ENCODE results near the gene ITPRID2. TPM values are rescaled to one million over a fixed set of nuclear protein-coding genes. Genes with fewer than 3 reads are reported as not detected.
A peak's percentile ranks its signal among the peaks of the same experiment; 100 is the strongest.

The ITPRID2 gene
- 100 to 1,000 TPM; 173 to 194 (median 185) TPM for polyA plus RNA-seq (ENCODE audit: insufficient read length in 3 of 3)

DNA sequence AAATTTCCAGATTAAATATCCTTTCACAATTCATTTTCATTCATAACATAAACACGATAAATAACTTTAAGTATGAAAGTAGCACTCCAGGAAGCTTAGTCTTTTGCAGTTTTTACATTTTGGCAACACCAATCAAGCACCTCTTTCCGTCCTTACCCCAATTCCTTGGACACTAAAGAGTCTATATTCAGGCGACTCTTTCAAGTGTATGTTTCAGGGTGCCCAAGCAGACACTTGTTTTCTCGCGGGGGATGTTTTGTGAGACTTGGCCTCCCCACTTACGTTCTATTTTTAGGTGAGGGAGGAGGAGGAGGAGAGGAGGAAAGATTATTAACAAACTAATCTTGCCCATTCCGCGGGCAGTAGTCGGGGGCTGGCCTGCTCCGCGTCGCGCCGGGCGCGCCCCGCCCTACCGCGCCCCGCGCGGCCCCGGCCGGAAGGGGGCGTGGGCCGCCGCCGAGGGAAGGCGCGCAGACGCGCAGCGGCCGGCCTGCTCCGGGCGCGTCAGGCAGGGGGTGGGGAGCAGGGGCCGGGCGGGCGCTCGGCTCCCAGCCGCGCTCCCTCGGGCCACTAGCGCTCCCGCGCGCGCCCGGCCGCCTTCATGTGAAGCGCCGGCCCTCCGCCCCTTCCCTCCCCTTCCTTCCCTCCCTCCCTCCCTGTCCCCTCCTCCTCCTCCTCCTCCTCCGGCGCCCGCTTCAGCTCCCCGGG is at the start of gene ITPRID2:
Gene ITPRID2, plus strand, starts transcription at position 473 of the 708 bp plus-strand sequence. CDS start 337 bp downstream, outside the sequence.
- DNase-seq (ENCODE audit: low read depth in 3 of 3, low spot score in 2 of 3): peak in 2 of 3 donors; percentile 71 to 73

DNA sequence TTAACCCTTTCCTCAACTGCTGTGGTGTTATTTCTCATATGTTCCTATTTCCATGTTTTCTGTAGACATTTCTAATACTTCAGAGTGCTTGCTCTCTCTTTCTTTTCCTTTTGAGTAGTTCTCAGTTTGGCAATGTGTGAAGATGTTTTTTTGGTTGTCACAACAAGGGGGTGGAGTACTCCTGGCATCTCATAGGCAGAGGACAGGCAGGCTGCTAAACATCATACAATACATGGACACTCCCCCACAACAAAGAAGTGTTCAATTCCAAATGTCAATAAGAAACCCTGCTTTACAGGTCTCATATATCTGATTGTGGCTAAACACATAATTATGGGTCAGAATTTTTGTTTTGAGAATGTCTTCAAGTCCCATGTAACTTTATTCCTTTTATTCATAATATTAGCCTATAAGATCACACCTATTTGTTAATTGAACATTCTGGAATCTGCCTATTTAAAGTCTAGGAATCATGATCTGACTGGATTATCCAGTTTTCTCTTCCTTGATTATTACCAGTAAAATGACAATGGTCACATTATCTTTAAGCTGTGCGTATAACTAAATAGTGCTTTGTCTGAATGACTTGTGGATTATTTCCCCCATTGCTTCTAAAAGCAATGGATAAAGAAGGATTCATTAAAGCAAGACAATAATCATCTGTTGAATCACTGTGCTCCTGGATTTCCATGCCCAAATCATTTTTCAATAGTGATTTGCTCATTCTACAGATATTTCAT is 46.8 kb upstream of the ITPRID2 start:
- DNase-seq (ENCODE audit: low read depth in 3 of 3, low spot score in 2 of 3): no peak

DNA sequence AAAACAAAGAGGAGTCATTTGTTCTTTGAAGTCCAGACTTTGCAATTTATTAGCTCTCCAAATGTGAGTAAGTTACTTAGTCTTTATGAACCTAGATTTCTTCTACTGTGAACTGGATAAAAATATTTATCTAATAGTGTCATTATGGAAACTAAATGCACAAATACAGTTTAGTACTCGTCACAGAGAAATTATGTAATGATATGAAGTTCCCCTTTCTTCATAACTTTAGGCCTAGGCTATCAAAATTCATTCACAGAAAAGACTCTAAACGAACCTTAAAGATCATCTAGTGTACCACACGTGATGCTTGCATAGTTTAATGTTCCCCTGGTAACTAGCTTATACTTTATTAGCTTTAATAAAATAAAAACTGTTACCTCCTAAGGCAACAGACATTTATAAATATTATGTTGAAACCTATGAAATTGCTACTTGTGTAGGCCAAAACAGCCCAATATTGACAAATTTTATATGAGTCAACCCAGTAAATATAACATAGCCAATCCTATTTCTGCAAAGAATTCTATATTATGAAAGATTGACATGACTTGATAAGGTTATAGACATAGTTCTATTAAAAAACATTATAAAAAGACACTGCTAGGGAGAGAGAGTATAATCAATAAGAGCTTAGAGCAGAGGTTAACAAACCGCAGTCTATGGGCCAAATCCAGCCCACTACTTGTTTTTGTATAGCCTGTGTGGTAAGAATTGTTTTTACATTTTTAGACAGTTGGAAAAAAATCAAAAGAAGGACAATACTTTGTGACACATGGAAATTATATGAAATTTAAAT is 44.9 kb upstream of the ITPRID2 start:
- DNase-seq (ENCODE audit: low read depth in 3 of 3, low spot score in 2 of 3): no peak

DNA sequence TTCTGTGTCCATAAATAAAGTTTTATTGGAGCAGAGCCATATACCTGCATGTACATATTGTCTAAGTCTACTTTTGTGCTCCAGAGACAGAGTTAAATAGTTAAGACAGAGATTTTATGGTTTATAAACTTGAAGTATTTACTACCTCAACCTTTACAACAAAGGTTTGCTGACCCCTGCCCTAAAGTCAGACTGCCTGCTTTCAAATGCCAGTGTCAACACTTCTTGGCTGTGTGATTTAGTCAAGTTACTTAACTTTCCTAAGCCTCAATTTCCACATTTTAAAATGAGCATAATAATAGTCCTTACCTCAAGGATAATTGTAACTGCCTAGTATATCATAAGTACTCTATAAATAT is 44.4 kb upstream of the ITPRID2 start:
- DNase-seq (ENCODE audit: low read depth in 3 of 3, low spot score in 2 of 3): no peak

DNA sequence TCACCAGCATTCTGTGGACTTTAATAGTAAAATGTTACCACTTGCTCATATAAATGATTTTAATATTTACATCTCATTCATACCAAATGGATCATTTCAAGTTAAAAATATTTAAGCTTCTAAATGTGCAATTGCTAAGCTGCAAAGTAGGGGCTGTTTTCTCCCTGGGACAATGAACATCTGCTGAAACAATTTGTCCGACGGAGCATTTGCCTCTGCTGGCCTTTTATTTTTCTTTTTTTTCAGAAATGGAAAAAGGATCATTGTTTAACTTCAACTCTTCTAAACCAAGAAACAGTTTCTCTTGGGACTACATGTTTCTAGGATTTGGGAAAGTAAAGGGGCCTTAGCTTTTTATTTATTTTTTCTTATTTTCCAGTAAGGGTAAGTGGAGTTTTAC is 43.8 kb upstream of the ITPRID2 start:
- no peak for DNase-seq (ENCODE audit: low read depth in 3 of 3, low spot score in 2 of 3)

DNA sequence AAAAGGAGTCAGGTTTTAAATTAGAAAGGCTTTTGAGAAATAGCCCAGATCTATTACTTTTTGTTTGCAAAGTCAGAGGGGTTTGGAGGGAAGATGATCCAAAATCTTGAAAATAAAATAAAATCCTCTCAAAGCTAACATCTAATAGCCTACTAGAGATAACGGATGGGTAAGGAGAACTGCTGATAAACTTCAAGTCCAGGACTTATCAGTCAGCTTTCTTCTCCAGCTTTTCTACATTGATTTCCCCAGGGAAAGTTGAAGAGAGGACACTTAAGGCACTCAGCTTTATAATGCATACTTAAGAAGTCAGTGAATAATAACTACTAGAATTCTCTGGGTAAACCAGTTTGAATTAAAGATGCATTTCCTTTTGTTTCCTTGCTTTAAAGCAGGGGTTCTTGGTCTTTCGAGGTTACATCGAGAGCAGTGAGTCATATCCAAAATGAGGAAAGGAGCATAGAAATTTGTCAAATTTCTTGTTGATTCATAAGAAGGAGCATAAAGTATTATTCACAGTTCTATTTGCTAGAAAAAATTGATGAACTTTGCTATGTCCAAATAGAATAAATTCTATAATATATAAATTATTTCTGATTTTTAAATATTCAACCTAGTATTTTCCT is 43.2 kb upstream of the ITPRID2 start:
- DNase-seq (ENCODE audit: low read depth in 3 of 3, low spot score in 2 of 3): no peak

DNA sequence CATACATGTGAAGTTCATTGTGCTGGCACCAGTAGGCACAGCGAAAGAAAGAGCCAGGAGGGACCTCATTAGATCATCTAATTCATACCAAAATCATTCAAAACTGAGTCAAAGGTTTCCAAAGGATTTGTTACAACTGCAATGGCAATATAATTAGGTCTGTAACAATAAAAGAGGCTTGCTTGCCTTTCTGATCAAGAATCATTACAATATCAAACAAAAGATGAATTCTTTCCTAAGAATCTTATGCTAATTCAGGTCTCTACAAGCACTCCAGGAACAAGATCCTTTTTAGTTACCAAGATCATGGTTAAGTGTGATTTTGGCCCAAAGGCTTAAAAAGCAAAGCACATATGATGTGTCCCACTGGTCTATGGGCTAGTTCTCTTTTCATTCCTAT is 41.9 kb upstream of the ITPRID2 start:
- DNase-seq (ENCODE audit: low read depth in 3 of 3, low spot score in 2 of 3): no peak

DNA sequence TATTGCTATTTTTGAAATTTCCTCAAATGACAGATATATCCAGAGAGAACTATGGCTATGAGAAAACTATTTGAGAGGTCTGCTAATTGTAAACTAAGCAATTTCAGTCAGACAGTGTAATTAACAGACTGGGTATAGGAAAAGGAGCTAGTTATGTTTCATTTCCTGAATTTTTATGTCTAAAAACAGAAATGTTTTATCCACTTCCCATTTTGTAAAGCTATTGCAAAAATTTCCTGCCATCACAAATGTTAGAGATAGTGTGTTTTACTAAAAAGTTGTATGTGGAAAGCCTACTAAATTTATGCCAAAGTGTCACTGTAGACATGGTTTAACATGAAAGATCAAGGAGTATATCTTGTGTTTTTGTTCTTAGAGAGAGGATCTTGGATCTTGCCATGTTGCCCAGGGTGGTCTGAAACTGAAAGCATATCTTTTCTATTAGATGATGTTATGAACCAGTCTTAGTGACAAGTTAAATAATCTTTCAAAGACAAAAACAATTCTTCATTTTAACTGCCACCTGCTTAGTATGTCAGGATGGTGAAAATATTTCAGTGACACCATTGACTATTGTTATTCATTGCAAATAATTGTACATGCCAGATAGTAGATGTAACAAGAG is 40.5 kb upstream of the ITPRID2 start:
- DNase-seq (ENCODE audit: low read depth in 3 of 3, low spot score in 2 of 3): no peak

DNA sequence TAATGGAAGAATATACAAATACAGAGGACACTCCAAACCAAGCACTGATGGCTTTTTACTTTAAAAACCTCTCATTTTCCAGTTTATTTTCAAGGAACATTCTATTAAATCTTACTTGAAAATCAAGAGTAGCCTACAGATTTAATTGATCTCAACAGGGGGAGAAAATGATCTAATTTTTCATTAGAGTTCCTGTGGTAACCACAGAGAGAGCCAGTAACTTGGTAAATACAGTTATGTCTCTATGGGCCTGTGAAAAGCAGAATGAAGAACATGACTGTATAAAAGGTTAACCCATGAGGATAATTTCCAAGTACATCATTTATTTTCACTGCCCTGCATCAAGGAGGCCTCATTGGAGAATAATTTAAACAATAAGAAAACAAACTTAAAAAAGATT is 39.8 kb upstream of the ITPRID2 start:
- no peak for DNase-seq (ENCODE audit: low read depth in 3 of 3, low spot score in 2 of 3)

DNA sequence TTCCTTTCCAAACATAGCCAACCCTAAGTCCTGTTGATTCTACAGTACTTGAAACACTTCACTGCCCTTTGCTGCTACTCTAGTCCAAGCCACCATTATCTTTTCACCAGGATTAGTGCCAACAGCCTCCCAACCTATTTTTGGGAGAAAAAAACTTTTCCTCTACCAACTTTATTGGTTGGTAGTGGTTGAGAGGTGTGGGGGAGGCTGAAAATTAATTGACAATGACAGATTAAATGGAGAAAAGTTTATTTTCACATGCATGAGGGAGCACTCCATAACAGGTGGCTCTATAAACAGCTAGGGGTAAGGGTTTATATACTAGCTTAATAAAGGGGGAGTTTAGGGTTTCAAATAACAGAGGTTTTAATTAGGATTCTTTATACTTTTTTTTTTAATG is 37.8 kb upstream of the ITPRID2 start:
- peak in 1 of 3 donors; percentile 29 for DNase-seq (ENCODE audit: low read depth in 3 of 3, low spot score in 2 of 3)

DNA sequence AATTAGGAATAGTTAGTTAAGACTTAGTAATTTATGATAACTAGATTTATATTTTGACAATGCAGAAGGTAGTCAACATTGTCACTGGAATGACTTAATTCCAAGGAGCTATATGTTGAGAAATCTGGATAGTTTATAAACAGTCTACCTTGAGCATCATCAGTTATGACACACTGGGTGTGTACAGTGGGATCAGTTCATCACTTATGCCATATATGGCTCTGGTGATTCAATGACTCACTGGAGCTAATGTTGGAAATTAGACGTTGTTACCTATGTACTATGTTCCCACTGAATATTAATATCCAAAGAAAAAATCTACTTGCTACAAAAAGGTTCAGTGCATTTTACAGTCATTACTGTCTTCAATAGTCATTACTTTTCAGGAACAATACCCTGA is 34.0 kb upstream of the ITPRID2 start:
- no peak for DNase-seq (ENCODE audit: low read depth in 3 of 3, low spot score in 2 of 3)

DNA sequence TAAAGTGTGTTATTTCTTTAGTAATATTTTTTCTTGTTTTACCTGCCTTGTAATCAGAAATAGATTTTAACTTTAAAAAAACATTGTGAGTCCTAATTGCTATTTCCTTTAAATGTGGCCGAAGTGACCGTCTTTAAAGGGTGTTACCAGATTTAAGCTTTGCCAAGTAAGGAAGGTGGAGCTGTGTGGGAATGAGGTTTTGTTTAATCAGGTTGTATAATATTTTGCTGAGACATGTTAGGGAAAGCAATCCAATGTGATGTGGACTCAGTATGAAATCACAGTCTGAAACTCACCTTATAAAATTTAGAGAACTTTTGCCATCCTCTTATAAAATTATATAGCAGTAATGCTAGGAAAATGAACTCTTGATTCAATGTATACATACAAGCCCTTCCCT is 32.9 kb upstream of the ITPRID2 start:
- no peak for DNase-seq (ENCODE audit: low read depth in 3 of 3, low spot score in 2 of 3)

DNA sequence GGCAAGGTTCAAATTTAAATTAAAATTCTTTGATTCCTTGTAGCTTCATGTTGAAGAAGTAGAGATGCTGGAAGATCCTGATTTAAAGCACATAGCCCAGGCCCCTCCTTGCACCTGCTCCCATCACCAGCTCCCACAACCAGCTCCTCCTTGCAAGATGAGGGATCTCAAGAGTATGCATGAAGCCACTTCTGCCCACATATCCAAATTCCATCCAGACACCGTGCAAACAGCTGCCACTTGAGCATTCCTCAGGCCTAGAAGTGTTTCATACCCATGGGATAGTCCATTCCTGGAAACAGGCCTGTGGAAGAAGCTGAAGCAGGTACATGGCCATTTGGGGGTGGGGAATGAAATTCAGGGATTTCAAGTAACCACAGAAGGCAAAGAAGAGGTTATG is 32.4 kb upstream of the ITPRID2 start:
- DNase-seq (ENCODE audit: low read depth in 3 of 3, low spot score in 2 of 3): no peak

DNA sequence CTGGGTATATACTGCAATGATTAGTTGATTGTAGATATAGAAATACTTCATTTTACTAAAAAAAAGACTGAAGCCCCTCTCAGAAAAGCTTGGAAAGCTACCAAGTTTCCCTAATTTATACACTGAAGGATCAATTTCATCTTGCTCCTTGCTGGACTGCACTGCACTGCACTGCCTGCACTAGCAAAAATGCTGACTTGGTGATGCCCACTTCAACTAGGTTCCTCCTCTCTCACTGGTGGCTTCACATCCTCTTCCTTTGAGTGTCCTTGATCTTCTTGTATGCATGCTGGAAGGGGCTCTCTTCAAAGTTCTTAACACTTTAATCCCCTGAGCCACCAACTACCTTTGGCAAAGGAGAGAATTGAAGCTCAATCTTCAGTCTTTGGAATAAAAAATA is 31.7 kb upstream of the ITPRID2 start:
- DNase-seq (ENCODE audit: low read depth in 3 of 3, low spot score in 2 of 3): no peak

DNA sequence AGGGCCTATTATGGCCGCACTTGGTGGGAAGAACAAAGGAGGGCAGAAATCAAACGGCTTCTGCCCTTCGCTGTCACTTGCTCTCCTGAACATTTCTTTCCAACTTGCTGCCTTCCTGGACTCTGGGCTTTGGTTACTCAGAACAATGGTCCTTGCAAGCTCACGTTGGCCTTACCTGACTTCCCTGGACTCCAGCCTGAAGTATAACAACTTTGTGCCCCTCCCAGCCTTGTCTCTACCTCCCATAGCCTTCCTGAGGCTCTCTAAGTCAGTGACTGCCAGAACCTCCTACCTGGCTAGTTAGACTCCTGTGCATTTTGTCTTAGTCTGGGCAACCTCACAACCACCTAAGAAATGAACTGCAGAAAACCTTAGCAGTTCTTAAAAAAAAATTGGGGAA is 30.2 kb upstream of the ITPRID2 start:
- no peak for DNase-seq (ENCODE audit: low read depth in 3 of 3, low spot score in 2 of 3)

DNA sequence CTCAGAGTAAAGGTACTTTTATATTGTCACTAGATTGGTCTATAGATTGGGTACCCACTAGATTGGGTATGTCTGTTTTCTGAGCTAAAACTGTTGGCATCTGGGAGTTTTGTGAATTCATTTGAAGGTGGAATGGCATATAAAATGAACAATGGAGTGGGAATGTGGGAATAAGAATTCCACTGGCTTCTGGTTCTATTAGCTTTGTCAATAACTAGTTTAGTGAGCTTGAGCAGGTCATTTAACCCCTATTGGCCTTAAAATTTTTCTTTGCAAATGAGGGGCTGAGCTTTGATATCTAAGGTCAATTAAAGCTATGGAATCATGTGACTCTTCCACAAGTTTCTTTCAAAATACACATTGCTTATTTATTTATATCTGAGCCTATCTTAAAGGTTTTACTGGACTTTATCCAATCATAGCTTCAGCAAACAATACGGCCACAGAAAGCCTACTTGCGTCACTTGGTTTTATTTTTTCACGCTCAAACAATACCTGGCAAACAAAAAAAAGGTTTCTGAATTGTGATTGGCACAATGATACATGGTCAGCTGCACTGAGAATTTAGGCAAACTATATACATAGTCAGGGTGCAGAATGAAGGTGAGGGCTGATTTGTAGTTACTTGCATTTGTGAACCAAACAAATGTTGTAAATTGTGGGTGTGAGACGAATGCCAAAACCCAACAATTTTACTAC is 28.8 kb upstream of the ITPRID2 start:
- no peak for DNase-seq (ENCODE audit: low read depth in 3 of 3, low spot score in 2 of 3)

DNA sequence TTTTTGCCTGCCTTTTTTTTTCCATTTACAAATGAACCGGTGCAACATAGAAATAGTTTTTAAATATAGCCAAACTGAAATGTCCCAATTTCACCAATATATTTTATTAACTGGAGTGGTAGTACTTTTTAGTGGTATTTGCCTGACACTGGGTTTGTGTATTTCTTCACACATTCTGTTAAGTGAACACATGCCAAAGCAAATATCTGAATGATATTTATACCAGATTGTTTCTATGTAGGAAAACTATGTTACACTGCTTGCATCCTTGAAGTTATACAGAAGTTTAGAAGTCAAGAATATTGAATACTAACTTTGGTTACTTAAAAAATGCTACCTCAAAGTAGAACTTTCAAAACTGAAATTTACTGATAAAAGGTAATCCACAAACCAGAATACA is 19.4 kb upstream of the ITPRID2 start:
- DNase-seq (ENCODE audit: low read depth in 3 of 3, low spot score in 2 of 3): no peak

DNA sequence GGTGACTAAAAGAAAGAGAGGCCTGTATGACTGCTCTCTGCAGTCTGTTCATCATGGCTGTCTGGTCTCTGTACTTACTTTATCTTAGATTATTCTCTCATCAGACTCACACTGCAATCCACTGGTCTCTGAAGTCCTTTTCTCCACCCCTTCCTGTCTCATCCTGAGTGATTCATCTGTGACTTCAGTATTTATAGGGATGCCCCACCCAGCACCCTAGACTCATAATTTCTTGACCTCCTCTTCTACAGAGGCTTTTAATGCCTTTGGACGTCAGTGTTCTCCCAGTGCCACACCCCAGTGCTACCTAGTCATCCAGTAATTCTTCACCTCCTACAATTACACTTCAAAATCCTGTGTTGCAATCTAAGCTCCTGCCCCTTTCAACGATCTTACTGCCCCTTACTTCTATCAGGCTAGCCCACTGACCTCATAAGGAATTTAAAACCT is 14.9 kb upstream of the ITPRID2 start:
- no peak for DNase-seq (ENCODE audit: low read depth in 3 of 3, low spot score in 2 of 3)

DNA sequence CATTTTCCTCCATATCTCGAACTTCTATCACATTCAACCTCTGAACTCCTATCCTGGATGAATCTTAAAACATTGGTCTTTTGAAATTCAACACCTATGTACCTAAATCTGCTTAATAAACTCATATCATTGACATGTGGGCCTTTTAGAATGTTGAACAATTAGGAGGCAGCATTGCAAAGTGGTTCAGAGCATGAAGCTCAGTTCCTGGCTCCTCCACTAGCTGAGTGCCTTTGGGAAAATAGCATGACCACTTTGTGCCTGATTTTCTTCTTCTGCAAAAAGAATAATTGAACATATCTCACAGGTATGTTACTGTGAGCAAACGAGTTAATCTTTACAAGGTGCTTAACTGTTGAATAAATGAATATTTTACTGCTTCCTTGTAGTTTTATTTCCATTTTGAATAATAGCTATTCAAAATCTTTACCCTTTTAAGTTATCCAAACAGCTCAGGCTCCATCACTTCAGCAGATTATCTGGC is 14.3 kb upstream of the ITPRID2 start:
- no peak for DNase-seq (ENCODE audit: low read depth in 3 of 3, low spot score in 2 of 3)

DNA sequence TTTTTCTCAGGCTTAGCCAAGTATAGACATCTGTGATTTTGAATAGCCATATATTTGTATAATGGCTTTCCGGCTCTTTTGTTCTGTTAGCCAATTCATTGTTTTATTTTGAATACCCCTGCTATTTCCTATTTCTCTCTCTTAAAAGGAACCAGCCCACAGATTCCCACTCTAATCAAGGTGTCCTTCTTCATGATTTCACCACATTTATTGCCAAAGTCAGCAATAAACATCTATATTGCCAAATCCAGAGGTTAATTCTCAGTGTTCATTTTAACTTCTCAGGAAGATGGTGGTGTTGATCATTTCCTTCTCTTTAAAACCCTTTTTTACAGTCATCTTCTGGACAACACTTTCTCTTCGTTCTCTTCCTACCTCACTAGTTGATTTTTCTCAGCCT is 13.1 kb upstream of the ITPRID2 start:
- no peak for DNase-seq (ENCODE audit: low read depth in 3 of 3, low spot score in 2 of 3)

Data from right renal cortex interstitium (tissue), 3 donors.